ENCODE results near the gene EFHD2. TPM values are rescaled to one million over a fixed set of nuclear protein-coding genes. Genes with fewer than 3 reads are reported as not detected.
"Not testable (repeated sequence)": the region's sequence is repeated elsewhere in the genome, so short reads cannot be mapped to it uniquely, and the experiment has no call there.

The EFHD2 gene
- total RNA-seq, 1 experiment from 2014 or later: 29.5 TPM

- Histone ChIP-seq H3K36me3 (ENCODE audit: control insufficient read depth, insufficient read depth, low read length) (no peaks in the 10 kb centered on the region), H3K27me3 (replicated peaks; ENCODE audit: control insufficient read depth, insufficient read depth, low read length) (no peaks in the 10 kb centered on the region), H3K4me3 (ENCODE audit: low read depth, low read length) (no peak overlapping the region), H3K4me1 (peaks cover 15% of the 10 kb centered on the region), H3K9me3 (no peaks in the 10 kb centered on the region)
- Mint-ChIP-seq H3K27me3 (ENCODE audit: insufficient read depth, unreplicated experiment) (no peaks in the 10 kb centered on the region), H3K27ac (ENCODE audit: unreplicated experiment) (no peak overlapping the region), H3K4me3 (ENCODE audit: unreplicated experiment) (no peak overlapping the region), H3K4me1 (ENCODE audit: low read depth, unreplicated experiment) (peaks cover 9% of the 10 kb centered on the region), H3K36me3 (ENCODE audit: insufficient read depth, unreplicated experiment) (no peaks in the 10 kb centered on the region), H3K9me3 (ENCODE audit: unreplicated experiment) (no peaks in the 10 kb centered on the region)
- TF ChIP-seq, protein P1, sequence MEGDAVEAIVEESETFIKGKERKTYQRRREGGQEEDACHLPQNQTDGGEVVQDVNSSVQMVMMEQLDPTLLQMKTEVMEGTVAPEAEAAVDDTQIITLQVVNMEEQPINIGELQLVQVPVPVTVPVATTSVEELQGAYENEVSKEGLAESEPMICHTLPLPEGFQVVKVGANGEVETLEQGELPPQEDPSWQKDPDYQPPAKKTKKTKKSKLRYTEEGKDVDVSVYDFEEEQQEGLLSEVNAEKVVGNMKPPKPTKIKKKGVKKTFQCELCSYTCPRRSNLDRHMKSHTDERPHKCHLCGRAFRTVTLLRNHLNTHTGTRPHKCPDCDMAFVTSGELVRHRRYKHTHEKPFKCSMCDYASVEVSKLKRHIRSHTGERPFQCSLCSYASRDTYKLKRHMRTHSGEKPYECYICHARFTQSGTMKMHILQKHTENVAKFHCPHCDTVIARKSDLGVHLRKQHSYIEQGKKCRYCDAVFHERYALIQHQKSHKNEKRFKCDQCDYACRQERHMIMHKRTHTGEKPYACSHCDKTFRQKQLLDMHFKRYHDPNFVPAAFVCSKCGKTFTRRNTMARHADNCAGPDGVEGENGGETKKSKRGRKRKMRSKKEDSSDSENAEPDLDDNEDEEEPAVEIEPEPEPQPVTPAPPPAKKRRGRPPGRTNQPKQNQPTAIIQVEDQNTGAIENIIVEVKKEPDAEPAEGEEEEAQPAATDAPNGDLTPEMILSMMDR (IDR thresholded peaks at IDR 0.05; ENCODE audit: insufficient read depth in 1 of 2, low read depth in 1 of 2, low read length in 1 of 2, severe bottlenecking in 1 of 2, unreplicated experiment in 1 of 2): no peak
- ChIA-PET CTCF (interaction anchor here (0.6 kb wide), 1 partner anchor 29 kb away, joined by 3 read pairs; no protein-coding TSS in a partner anchor), POLR2A (no interaction called here)
- DNase-seq: no peak
- BruUV-seq (replicated peaks): no TSS peak
- intact Hi-C loops (cut with micrococcal nuclease; ENCODE audit: unreplicated experiment): no loop called here
These were observed 17.6 kb downstream of the EFHD2 start for GRCh38 chr1:15427280-15427666.

DNA sequence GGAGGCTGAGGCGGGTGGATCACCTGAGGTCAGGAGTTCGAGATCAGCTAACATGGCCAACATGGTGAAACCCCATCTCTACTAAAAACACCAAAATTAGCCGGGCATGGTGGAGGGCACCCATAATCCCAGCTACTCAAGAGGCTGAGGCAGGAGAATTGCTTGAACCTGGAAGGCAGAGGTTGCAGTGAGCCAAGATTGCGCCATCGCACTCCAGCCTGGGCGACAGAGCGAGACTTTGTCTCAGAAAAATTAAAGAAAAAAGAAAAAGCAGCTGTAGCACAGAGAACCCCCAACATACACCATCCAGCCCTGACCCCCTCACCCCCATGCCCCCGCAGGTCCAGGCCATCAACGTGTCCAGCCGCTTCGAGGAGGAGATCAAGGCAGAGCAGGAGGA, 18.6 kb downstream of the EFHD2 start:
- H3K4me3 ChIP-seq (ENCODE audit: low read depth, low read length); BruUV-seq (replicated peaks); POLR2A ChIA-PET; H3K27ac Mint-ChIP-seq (ENCODE audit: unreplicated experiment); H3K36me3 Mint-ChIP-seq (ENCODE audit: insufficient read depth, unreplicated experiment); H3K27me3 ChIP-seq (replicated peaks; ENCODE audit: control insufficient read depth, insufficient read depth, low read length); H3K4me3 Mint-ChIP-seq (ENCODE audit: unreplicated experiment); H3K9me3 ChIP-seq; H3K9me3 Mint-ChIP-seq (ENCODE audit: unreplicated experiment); H3K27me3 Mint-ChIP-seq (ENCODE audit: insufficient read depth, unreplicated experiment); DNase-seq; H3K36me3 ChIP-seq (ENCODE audit: control insufficient read depth, insufficient read depth, low read length); intact Hi-C loops (cut with micrococcal nuclease; ENCODE audit: unreplicated experiment); H3K4me1 Mint-ChIP-seq (ENCODE audit: low read depth, unreplicated experiment): not testable (repeated sequence)
- CTCF ChIA-PET: interaction anchor here (1.0 kb wide), 1 partner anchor 105 kb away, joined by 3 read pairs; no protein-coding TSS in a partner anchor
- H3K4me1 ChIP-seq: peaks cover 14% of the 10 kb centered on the region

- Mint-ChIP-seq H3K27me3 (ENCODE audit: insufficient read depth, unreplicated experiment) (no peaks in the 10 kb centered on the region), H3K4me3 (ENCODE audit: unreplicated experiment) (no peak overlapping the region), H3K36me3 (ENCODE audit: insufficient read depth, unreplicated experiment) (no peaks in the 10 kb centered on the region), H3K27ac (ENCODE audit: unreplicated experiment) (no peak overlapping the region), H3K4me1 (ENCODE audit: low read depth, unreplicated experiment) (peaks cover 9% of the 10 kb centered on the region), H3K9me3 (ENCODE audit: unreplicated experiment) (no peaks in the 10 kb centered on the region)
- TF ChIP-seq, protein P1 (IDR thresholded peaks at IDR 0.05; ENCODE audit: insufficient read depth in 1 of 2, low read depth in 1 of 2, low read length in 1 of 2, severe bottlenecking in 1 of 2, unreplicated experiment in 1 of 2): no peak
- intact Hi-C loops (cut with micrococcal nuclease; ENCODE audit: unreplicated experiment): no loop called here
- Histone ChIP-seq H3K27me3 (replicated peaks; ENCODE audit: control insufficient read depth, insufficient read depth, low read length) (no peaks in the 10 kb centered on the region), H3K4me3 (ENCODE audit: low read depth, low read length) (no peak overlapping the region), H3K4me1 (peaks cover 7% of the 10 kb centered on the region), H3K9me3 (no peaks in the 10 kb centered on the region), H3K36me3 (ENCODE audit: control insufficient read depth, insufficient read depth, low read length) (no peaks in the 10 kb centered on the region)
- CTCF ChIA-PET: interaction anchor here (1.0 kb wide), 1 partner anchor 106 kb away, joined by 3 read pairs; no protein-coding TSS in a partner anchor
- DNase-seq: no peak
- TSS peak; percentile 31 for BruUV-seq (replicated peaks)
- POLR2A ChIA-PET: no interaction called here
These were observed 19.2 kb downstream of the EFHD2 start for GRCh38 chr1:15428815-15429435.

Data from Caco-2 (cell line).